Adrenal gland (tissue), 12 donors: ENCODE data around the gene WFDC1. TPM values are rescaled to one million over a fixed set of nuclear protein-coding genes. Genes with fewer than 3 reads are reported as not detected.

ENCODE experiments used
- DNase-seq, 7 donors: peaks; one replicate each; pipeline ENCODE4 v3.0.0-alpha.2; 2019 to 2020
- H3K27ac ChIP-seq, 5 donors: fragments of 200-600 bp; sonication (generic) in 4 of 5; 1 replicate in 3 of 5; 2 replicates in 2 of 5; pipeline versions ENCODE4 v1.5.1 to v1.8.0; 2016 to 2020; ENCODE audit warnings: mild to moderate bottlenecking in 1 of 5
- H3K27me3 ChIP-seq: fragments of 200-600 bp; 2 replicates; pipeline ENCODE4 v1.8.0; 2021
- H3K36me3 ChIP-seq, 2 donors: fragments of 200-600 bp; replicated peaks in 1 of 2; 1 replicate in 1 of 2; 2 replicates in 1 of 2; pipeline versions ENCODE4 v1.5.1 to v1.8.0; 2018 to 2022
- H3K4me1 ChIP-seq, 2 donors: fragments of 200-600 bp; replicated peaks in 1 of 2; 1 replicate in 1 of 2; 2 replicates in 1 of 2; pipeline versions ENCODE4 v1.5.1 to v1.8.0; 2018 to 2021
- H3K4me3 ChIP-seq, 4 donors: fragments of 200-600 bp; sonication (generic) in 3 of 4; one replicate each; pipeline ENCODE4 v1.5.1; 2016 to 2018
- H3K9me3 ChIP-seq, 3 donors: fragments of 200-600 bp; sonication (generic) in 1 of 3; replicated peaks in 1 of 3; 1 replicate in 2 of 3; 2 replicates in 1 of 3; pipeline versions ENCODE4 v1.5.1 to v1.8.0; 2016 to 2021
- CTCF ChIP-seq, 6 experiments: fragments of 450-650 bp in 4 of 6; fragments of 200-600 bp in 2 of 6; sonication (generic) in 1 of 6; IDR thresholded peaks; 1 replicate in 5 of 6; 2 replicates in 1 of 6; pipeline versions ENCODE4 v1.5.1 to v1.8.0; 2016 to 2021; ENCODE audit warnings: antibody characterized with exemption in 6 of 6, mild to moderate bottlenecking in 2 of 6, moderate library complexity in 1 of 6
- POLR2A ChIP-seq, 2 donors: fragments of 450-650 bp; IDR thresholded peaks; one replicate each; pipeline ENCODE4 v1.6.1; 2017; ENCODE audit warnings: antibody characterized with exemption in 2 of 2, mild to moderate bottlenecking in 2 of 2, moderate library complexity in 1 of 2
- WGBS, 4 donors: extraction: QIAGEN DNeasy Blood & Tissue Kit in 2 of 4; methylation state at CpG; one replicate each; pipeline versions ENCODE4 v1.1.5 to v1.1.7; 2013 to 2017; 5-methylcytosine and 5-hydroxymethylcytosine counted together
- intact Hi-C, 2 donors: fragments of 100-400 bp; cut with DNase I; formaldehyde crosslinking; loops; one replicate each; pipeline versions ENCODE4 v1.14.1 to v1.15.0; 2022 to 2023
- polyA plus RNA-seq, 3 donors: library from polyadenylated mRNA; stranded (reverse); fragments of 200-250 nt in 2 of 3; fragments of 350-450 nt in 1 of 3; fragmentation: Illumina TruSeq in 1 of 3; extraction: RNeasy Lipid Tissue Mini Kit (QIAGEN cat#74804) in 1 of 3; gene quantifications; one replicate each; pipeline ENCODE4 v1.2.3, GENCODE V29; 2013 to 2014
- total RNA-seq, 9 donors: library from RNA; depleted of rRNA in 4 of 9; stranded (reverse); fragments of >200 nt in 4 of 9; fragments of 120-200 nt in 1 of 9; fragmentation: NEBNext Ultra II Directional in 1 of 9; extraction: Animal tissue kit (Norgen Biotek cat#: 25700) in 1 of 9; gene quantifications; one replicate each; pipeline versions ENCODE4 v1.1.0 to v1.2.4, GENCODE V29; 2013 to 2023
- donor health status: healthy with polysubstance abuse.
- donor health status: Bipolar disorder and iron deficiency.
- donor health status: DM: yes; HTN: yes; CAD: no.
- donor health status: DM: no; HTN: no; CAD: no.
- donor health status: DM: no; HTN: no; CAD: no.
- donor health status: DM: yes; HTN: yes; CAD: no.

WFDC1 gene
- total and polyA plus RNA-seq, 12 donors, result 9.6 to 284 (median 39.8) TPM

GRCh38 chr16:84281074-84281473 is 13.6 kb upstream of the WFDC1 start:
- TF ChIP-seq CTCF (IDR thresholded peaks at IDR 0.05) (no peak), POLR2A (IDR thresholded peaks at IDR 0.05) (no peak)
- 80 to 94% (median 89%) methylated on average over 3 of the region's 3 CpGs for WGBS, 4 donors
- no peaks in the 10 kb centered on the region for H3K9me3 ChIP-seq
- no peak overlapping the region for H3K4me3 ChIP-seq
- H3K36me3 ChIP-seq, result no peaks in the 10 kb centered on the region
- no peak for DNase-seq
- intact Hi-C loops, result loop anchor here in 1 of 2 donors (5.0 kb wide), 1 partner anchor 201 kb away; no protein-coding TSS in a partner anchor
- no peaks in the 10 kb centered on the region for H3K27me3 ChIP-seq
- peak overlapping the region in 1 of 5 donors; percentile 89 for H3K27ac ChIP-seq
- no peaks in the 10 kb centered on the region for H3K4me1 ChIP-seq

- no peak overlapping the region for H3K4me3 ChIP-seq
- WGBS, 4 donors, result 56 to 79% (median 66%) methylated on average over 6 of the region's 6 CpGs
- no peaks in the 10 kb centered on the region for H3K9me3 ChIP-seq
- H3K27me3 ChIP-seq, result no peaks in the 10 kb centered on the region
- H3K4me1 ChIP-seq, result no peaks in the 10 kb centered on the region
- TF ChIP-seq CTCF (IDR thresholded peaks at IDR 0.05) (no peak), POLR2A (IDR thresholded peaks at IDR 0.05) (no peak)
- no peaks in the 10 kb centered on the region for H3K36me3 ChIP-seq
- peak overlapping the region in 2 of 5 donors; percentile 70 to 89 for H3K27ac ChIP-seq
- DNase-seq, result no peak
- intact Hi-C loops, result loop anchor here in 1 of 2 donors (5.0 kb wide), 1 partner anchor 200 kb away; no protein-coding TSS in a partner anchor
Observed at GRCh38 chr16:84282533-84282932, 12.1 kb upstream of the WFDC1 start.

DNA sequence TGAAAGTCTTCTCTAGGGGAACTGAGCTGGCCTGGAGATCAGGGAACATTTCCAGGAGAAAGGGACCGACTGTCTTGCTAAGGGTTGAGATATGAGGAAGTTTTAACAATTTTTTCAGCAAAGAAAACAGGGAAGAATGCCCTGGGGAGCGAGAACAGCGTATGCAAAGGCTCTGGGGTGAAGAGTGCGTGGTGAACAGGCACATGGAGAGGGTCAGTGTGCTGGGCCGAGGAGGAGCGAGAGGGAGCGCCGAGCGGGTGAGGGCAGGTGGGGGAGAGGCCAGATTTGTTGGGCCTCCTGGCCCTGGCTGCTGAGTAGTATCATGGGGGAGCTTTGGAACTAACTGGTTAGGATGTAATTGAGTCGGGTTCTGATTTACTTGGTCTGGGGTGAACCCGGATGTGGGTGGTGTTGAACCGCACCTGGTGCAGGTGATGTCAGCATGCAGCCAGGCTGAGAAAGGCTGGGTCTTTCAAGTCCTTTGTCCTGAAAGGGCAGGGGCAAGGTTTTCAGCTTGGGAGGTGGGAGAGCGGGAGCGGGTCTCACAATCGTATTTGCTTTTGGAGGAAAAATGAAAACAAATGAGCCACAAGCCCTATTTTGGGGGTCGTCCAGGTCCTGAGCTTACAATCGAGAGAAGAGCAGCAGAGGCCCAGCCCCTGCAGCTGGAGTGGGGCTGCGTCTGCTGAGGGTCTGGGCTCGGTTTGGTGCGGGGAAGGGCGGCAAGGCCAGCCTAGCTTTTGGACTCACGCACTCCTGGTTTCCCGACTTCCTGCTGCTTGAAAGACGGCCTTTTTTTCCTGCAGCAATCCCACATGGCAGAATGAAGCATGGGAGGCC is 11.1 kb upstream of the WFDC1 start:
- no peaks in the 10 kb centered on the region for H3K4me1 ChIP-seq
- no peak overlapping the region for H3K4me3 ChIP-seq
- peak in 3 of 7 donors; percentile 21 to 65 (median 38) for DNase-seq
- H3K9me3 ChIP-seq, result no peaks in the 10 kb centered on the region
- no peak for TF ChIP-seq CTCF (IDR thresholded peaks at IDR 0.05)
- TF ChIP-seq POLR2A (IDR thresholded peaks at IDR 0.05), result no peak
- WGBS, 4 donors, result 66 to 76% (median 74%) methylated on average over 24 of the region's 24 CpGs
- intact Hi-C loops, result loop anchor here in 1 of 2 donors (5.0 kb wide), 1 partner anchor 199 kb away; no protein-coding TSS in a partner anchor
- no peaks in the 10 kb centered on the region for H3K27me3 ChIP-seq
- H3K36me3 ChIP-seq, result no peaks in the 10 kb centered on the region
- H3K27ac ChIP-seq, result peak overlapping the region in 3 of 5 donors; percentile 11 to 89 (median 70)

GRCh38 chr16:84284154-84284722 is 10.4 kb upstream of the WFDC1 start:
- H3K4me3 ChIP-seq, result no peak overlapping the region
- DNase-seq, result peak; percentile 26 to 82 (median 65)
- intact Hi-C loops, result loop anchor here in 1 of 2 donors (5.0 kb wide), 1 partner anchor 198 kb away; no protein-coding TSS in a partner anchor
- peak overlapping the region in 3 of 5 donors; percentile 58 to 89 (median 70) for H3K27ac ChIP-seq
- H3K27me3 ChIP-seq, result no peaks in the 10 kb centered on the region
- H3K4me1 ChIP-seq, result no peaks in the 10 kb centered on the region
- no peak for TF ChIP-seq POLR2A (IDR thresholded peaks at IDR 0.05)
- TF ChIP-seq CTCF (IDR thresholded peaks at IDR 0.05), result no peak
- H3K36me3 ChIP-seq, result no peaks in the 10 kb centered on the region
- 55 to 67% (median 56%) methylated on average over 12 to 13 of the region's 13 CpGs for WGBS, 4 donors
- H3K9me3 ChIP-seq, result no peaks in the 10 kb centered on the region
